ENCODE measurements around the gene VPS54.

VPS54 gene

GRCh38 chr2:63856303-63856603, 163.0 kb downstream of the VPS54 start:
- H3K27ac ChIP-seq, result no peak overlapping the region
- TF ChIP-seq, protein P1, sequence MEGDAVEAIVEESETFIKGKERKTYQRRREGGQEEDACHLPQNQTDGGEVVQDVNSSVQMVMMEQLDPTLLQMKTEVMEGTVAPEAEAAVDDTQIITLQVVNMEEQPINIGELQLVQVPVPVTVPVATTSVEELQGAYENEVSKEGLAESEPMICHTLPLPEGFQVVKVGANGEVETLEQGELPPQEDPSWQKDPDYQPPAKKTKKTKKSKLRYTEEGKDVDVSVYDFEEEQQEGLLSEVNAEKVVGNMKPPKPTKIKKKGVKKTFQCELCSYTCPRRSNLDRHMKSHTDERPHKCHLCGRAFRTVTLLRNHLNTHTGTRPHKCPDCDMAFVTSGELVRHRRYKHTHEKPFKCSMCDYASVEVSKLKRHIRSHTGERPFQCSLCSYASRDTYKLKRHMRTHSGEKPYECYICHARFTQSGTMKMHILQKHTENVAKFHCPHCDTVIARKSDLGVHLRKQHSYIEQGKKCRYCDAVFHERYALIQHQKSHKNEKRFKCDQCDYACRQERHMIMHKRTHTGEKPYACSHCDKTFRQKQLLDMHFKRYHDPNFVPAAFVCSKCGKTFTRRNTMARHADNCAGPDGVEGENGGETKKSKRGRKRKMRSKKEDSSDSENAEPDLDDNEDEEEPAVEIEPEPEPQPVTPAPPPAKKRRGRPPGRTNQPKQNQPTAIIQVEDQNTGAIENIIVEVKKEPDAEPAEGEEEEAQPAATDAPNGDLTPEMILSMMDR (conservative IDR thresholded peaks at IDR 0.05), result no peak

DNA sequence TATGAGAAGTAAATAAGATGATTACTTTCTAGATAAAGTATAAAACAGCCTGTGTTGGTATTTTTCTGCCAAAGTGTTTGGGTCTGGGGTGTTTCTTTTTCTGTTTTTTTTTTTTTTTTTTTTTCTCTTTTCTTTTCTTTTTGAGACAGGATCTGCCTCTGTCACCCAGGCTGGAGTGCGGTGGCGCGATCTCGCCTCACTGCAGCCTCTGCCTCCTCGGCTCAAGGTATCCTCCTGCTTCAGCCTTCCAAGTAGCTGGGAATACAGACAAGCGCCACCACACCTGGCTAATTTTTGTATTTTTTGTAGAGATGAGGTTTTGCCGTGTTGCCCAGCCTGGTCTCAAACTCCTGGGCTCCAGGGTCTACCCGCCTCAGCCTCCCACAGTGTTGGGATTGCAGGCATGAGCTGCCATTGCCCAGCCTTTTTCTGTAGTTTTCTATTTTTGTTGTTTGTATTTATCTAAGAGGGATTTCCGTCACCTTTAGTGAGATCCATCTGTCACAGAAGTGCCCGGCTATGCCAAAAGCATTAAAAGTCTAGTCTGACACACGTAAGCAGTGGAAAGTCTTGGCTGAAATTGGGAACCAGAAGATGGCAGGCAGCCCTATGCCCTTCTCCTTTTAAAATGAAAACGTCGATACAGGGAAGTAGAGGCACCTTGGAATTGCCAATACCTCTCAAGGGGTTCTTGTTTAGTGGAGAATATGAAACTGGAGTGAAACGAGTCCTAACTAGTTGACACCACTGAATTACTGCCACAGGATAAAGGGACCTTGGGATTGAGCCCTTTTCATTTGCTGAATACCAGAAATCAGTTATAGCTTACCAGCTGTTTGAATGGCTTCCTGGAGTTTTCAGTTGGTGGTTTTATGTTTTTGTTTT, 163.6 kb downstream of the VPS54 start:
- TF ChIP-seq, protein P1 (conservative IDR thresholded peaks at IDR 0.05), result no peak
- H3K27ac ChIP-seq, result no peak overlapping the region

- H3K27ac ChIP-seq, result no peak overlapping the region
- TF ChIP-seq, protein P1 (conservative IDR thresholded peaks at IDR 0.05), result no peak
Observed at GRCh38 chr2:63853527-63854310, 165.5 kb downstream of the VPS54 start.

GRCh38 chr2:63851691-63852311, 167.4 kb downstream of the VPS54 start:
- TF ChIP-seq, protein P1 (conservative IDR thresholded peaks at IDR 0.05), result no peak
- H3K27ac ChIP-seq, result no peak overlapping the region

DNA sequence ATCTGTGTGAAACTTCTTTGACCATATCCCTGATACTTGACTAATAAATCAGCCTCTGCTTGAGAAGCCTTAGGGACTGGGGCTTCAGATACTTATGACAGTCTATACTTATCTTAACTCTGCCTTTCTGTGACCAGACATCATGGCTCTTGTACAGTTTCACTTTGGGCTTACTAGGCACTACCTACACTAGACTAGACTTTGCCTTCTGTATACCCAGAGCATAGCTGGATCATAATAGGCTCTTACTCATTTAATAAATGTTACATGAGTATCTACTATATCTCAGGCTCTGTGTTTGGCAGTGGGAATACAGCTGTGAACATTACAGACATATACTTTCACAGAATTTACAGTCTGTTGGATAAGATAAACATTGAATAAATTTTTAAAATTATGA, 168.6 kb downstream of the VPS54 start:
- H3K27ac ChIP-seq, result no peak overlapping the region
- TF ChIP-seq, protein P1 (conservative IDR thresholded peaks at IDR 0.05), result no peak

DNA sequence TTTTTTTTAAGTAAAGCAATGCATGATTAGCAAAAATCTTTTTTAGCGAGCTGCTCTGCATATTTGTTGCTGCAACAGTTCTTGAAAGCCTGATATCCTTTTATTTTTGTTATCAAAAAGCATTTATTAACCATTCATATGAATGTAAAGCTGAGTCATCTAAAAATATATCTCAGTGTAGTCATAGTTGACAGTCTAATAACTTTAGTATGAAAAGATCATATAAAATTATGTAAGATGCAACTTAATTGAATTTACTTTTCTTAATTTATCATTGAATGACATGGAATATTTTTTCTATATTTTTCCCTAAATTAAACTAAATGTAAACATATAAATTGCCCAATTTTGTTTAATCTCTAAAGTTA, 169.0 kb downstream of the VPS54 start:
- TF ChIP-seq, protein P1 (conservative IDR thresholded peaks at IDR 0.05), result no peak
- no peak overlapping the region for H3K27ac ChIP-seq

Measured in VCaP (cell line).